H1 (cell line): ENCODE results near the gene TWNK. TPM values are rescaled to one million over a fixed set of nuclear protein-coding genes. Genes with fewer than 3 reads are reported as not detected.

Source experiments
- CEBPB ChIP-seq: IDR thresholded peaks from 2 replicates; pipeline ENCODE4 v1.6.1; 2012; ENCODE audit warnings: low read depth, low read length
- EP300 ChIP-seq, 2 experiments: IDR thresholded peaks; 1 replicate in 1 of 2; 2 replicates in 1 of 2; pipeline ENCODE4 v1.6.1; 2011 to 2012; ENCODE audit warnings: low read depth in 2 of 2, low read length in 2 of 2, mild to moderate bottlenecking in 2 of 2, borderline replicate concordance in 1 of 2, inconsistent platforms in 1 of 2, moderate library complexity in 1 of 2
- HDAC2 ChIP-seq, 2 experiments: fragments of 300-600 bp in 1 of 2; sonication (generic) in 1 of 2; IDR thresholded peaks; 2 replicates each; pipeline ENCODE4 v1.6.1; 2011 to 2012; ENCODE audit warnings: low read depth in 2 of 2, low read length in 2 of 2, mild to moderate bottlenecking in 2 of 2, moderate library complexity in 2 of 2, borderline replicate concordance in 1 of 2, inconsistent platforms in 1 of 2
- KDM1A ChIP-seq: fragments of 200-600, 300-600 bp; sonication (generic); IDR thresholded peaks from 2 replicates; pipeline ENCODE4 v1.7.1; 2016; ENCODE audit warnings: mild to moderate bottlenecking, low read length, borderline replicate concordance
- POLR2A ChIP-seq, 2 experiments: IDR thresholded peaks; 1 replicate in 1 of 2; 2 replicates in 1 of 2; pipeline ENCODE4 v1.6.1; 2011; ENCODE audit warnings: low read depth in 2 of 2, low read length in 2 of 2, mild to moderate bottlenecking in 2 of 2; ENCODE audit errors: control extremely low read depth in 1 of 2
- RBBP5 ChIP-seq: IDR thresholded peaks from 2 replicates; pipeline ENCODE4 v1.7.1; 2012; ENCODE audit warnings: low read depth, mild to moderate bottlenecking, inconsistent platforms, low read length, moderate library complexity, borderline replicate concordance
- SP2 ChIP-seq: IDR thresholded peaks from 2 replicates; pipeline ENCODE4 v1.6.1; 2012; ENCODE audit warnings: mild to moderate bottlenecking, low read length, inconsistent platforms
- ZNF274 ChIP-seq: IDR thresholded peaks from 2 replicates; pipeline ENCODE4 v1.7.0; 2012; ENCODE audit warnings: low read length, borderline replicate concordance; ENCODE audit errors: extremely low read depth
- polyA plus RNA-seq, 7 experiments: library from polyadenylated mRNA; depleted of rRNA in 3 of 7; stranded (reverse) in 5 of 7; unstranded in 2 of 7; fragments of >200 nt in 5 of 7; fragments of 200-250 nt in 2 of 7; gene quantifications; 1 replicate in 5 of 7; 2 replicates in 1 of 7; 4 replicates in 1 of 7; pipeline versions ENCODE4 v1.2.1 to v1.2.3, GENCODE V29; 2011 to 2013; ENCODE audit warnings: missing spikeins in 2 of 7, mixed read lengths in 2 of 7
- total RNA-seq: library from RNA; stranded (reverse); fragmentation: NEBNext Ultra II Directional; extraction: Animal tissue kit (Norgen Biotek cat#: 25700); gene quantifications from 2 replicates; pipeline ENCODE4 v1.2.1, GENCODE V29; 2021
- TF ChIP-seq, protein P1 (sequence below): fragments of 300-600 bp; sonication (generic); IDR thresholded peaks from 2 replicates; pipeline ENCODE4 v1.7.1; 2012; ENCODE audit warnings: low read length, moderate library complexity, mild to moderate bottlenecking, inconsistent platforms; ENCODE audit not compliant: insufficient replicate concordance

Gene TWNK
- total and polyA plus RNA-seq, 2 of the 8 experiments (the other 6 are each of a cell fraction or from before 2014, with no cell fraction given) = 15.4 to 32.5 TPM

DNA sequence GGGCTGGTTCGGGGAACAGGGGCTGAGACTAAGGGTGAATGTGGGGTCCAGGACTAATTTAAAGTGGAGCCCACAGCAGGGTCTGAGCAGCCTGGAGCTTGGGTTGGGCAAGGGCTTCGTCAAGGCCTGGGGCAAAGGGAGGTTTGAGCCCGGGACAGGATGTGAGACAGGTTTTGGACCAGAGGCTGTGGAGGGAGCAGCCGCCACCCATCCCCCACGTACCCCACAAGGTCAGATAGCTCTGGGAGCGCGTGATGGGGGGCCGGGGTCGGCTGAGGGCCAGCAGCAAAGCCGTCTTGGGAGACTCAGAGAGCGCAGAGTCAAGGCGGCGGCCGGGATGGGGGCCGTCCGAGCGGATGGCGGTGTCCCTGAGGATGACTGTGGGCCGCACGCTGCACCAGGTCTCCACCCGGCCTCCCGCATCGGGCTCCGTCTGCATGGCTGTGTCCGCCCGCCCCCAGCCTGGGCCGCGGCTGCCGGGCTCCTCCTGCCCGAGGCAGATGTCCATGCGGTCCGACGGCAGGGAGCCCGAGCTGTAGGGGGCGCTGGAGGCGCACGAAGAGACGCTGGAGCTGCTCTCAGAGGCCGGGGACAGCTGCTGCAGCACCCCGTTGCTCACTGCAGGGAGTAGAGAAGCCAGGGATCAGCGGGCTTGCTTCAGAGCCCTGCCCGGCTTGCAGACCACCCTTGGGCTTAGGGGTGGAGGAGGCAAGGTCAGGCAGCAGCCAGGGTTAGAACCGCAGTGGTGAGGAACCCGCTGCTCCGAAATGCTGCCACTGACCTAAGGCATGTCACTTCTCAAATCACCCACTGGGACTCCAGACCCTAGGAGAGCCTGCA, 31.5 kb downstream of the TWNK start (continued):
- TF ChIP-seq POLR2A (IDR thresholded peaks at IDR 0.05; ENCODE audit: control extremely low read depth in 1 of 2, low read depth in 2 of 2, low read length in 2 of 2) (no peak), CEBPB (no peak), EP300 (IDR thresholded peaks at IDR 0.05; ENCODE audit: borderline replicate concordance in 1 of 2, low read depth in 2 of 2, low read length in 2 of 2) (no peak), HDAC2 (IDR thresholded peaks at IDR 0.05; ENCODE audit: borderline replicate concordance in 1 of 2, low read depth in 2 of 2, low read length in 2 of 2) (peak in 1 of 2 experiments; percentile 18; a peak in 1 of 4 replicates), KDM1A (no peak), RBBP5 (no peak), ZNF274 (no peak), SP2 (no peak)
- TF ChIP-seq, protein P1, sequence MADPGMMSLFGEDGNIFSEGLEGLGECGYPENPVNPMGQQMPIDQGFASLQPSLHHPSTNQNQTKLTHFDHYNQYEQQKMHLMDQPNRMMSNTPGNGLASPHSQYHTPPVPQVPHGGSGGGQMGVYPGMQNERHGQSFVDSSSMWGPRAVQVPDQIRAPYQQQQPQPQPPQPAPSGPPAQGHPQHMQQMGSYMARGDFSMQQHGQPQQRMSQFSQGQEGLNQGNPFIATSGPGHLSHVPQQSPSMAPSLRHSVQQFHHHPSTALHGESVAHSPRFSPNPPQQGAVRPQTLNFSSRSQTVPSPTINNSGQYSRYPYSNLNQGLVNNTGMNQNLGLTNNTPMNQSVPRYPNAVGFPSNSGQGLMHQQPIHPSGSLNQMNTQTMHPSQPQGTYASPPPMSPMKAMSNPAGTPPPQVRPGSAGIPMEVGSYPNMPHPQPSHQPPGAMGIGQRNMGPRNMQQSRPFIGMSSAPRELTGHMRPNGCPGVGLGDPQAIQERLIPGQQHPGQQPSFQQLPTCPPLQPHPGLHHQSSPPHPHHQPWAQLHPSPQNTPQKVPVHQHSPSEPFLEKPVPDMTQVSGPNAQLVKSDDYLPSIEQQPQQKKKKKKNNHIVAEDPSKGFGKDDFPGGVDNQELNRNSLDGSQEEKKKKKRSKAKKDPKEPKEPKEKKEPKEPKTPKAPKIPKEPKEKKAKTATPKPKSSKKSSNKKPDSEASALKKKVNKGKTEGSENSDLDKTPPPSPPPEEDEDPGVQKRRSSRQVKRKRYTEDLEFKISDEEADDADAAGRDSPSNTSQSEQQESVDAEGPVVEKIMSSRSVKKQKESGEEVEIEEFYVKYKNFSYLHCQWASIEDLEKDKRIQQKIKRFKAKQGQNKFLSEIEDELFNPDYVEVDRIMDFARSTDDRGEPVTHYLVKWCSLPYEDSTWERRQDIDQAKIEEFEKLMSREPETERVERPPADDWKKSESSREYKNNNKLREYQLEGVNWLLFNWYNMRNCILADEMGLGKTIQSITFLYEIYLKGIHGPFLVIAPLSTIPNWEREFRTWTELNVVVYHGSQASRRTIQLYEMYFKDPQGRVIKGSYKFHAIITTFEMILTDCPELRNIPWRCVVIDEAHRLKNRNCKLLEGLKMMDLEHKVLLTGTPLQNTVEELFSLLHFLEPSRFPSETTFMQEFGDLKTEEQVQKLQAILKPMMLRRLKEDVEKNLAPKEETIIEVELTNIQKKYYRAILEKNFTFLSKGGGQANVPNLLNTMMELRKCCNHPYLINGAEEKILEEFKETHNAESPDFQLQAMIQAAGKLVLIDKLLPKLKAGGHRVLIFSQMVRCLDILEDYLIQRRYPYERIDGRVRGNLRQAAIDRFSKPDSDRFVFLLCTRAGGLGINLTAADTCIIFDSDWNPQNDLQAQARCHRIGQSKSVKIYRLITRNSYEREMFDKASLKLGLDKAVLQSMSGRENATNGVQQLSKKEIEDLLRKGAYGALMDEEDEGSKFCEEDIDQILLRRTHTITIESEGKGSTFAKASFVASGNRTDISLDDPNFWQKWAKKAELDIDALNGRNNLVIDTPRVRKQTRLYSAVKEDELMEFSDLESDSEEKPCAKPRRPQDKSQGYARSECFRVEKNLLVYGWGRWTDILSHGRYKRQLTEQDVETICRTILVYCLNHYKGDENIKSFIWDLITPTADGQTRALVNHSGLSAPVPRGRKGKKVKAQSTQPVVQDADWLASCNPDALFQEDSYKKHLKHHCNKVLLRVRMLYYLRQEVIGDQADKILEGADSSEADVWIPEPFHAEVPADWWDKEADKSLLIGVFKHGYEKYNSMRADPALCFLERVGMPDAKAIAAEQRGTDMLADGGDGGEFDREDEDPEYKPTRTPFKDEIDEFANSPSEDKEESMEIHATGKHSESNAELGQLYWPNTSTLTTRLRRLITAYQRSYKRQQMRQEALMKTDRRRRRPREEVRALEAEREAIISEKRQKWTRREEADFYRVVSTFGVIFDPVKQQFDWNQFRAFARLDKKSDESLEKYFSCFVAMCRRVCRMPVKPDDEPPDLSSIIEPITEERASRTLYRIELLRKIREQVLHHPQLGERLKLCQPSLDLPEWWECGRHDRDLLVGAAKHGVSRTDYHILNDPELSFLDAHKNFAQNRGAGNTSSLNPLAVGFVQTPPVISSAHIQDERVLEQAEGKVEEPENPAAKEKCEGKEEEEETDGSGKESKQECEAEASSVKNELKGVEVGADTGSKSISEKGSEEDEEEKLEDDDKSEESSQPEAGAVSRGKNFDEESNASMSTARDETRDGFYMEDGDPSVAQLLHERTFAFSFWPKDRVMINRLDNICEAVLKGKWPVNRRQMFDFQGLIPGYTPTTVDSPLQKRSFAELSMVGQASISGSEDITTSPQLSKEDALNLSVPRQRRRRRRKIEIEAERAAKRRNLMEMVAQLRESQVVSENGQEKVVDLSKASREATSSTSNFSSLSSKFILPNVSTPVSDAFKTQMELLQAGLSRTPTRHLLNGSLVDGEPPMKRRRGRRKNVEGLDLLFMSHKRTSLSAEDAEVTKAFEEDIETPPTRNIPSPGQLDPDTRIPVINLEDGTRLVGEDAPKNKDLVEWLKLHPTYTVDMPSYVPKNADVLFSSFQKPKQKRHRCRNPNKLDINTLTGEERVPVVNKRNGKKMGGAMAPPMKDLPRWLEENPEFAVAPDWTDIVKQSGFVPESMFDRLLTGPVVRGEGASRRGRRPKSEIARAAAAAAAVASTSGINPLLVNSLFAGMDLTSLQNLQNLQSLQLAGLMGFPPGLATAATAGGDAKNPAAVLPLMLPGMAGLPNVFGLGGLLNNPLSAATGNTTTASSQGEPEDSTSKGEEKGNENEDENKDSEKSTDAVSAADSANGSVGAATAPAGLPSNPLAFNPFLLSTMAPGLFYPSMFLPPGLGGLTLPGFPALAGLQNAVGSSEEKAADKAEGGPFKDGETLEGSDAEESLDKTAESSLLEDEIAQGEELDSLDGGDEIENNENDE = no peak
